Dedifferentiated amniotic fluid mesenchymal stem cell (primary cell): ENCODE data around the gene MBLAC1.
A peak's percentile ranks its signal among the peaks of the same experiment; 100 is the strongest.

Source experiments
- DNase-seq: peaks from one replicate; pipeline ENCODE4 v3.0.0-alpha.2; 2016; ENCODE audit errors: extremely low spot score

MBLAC1 gene

DNA sequence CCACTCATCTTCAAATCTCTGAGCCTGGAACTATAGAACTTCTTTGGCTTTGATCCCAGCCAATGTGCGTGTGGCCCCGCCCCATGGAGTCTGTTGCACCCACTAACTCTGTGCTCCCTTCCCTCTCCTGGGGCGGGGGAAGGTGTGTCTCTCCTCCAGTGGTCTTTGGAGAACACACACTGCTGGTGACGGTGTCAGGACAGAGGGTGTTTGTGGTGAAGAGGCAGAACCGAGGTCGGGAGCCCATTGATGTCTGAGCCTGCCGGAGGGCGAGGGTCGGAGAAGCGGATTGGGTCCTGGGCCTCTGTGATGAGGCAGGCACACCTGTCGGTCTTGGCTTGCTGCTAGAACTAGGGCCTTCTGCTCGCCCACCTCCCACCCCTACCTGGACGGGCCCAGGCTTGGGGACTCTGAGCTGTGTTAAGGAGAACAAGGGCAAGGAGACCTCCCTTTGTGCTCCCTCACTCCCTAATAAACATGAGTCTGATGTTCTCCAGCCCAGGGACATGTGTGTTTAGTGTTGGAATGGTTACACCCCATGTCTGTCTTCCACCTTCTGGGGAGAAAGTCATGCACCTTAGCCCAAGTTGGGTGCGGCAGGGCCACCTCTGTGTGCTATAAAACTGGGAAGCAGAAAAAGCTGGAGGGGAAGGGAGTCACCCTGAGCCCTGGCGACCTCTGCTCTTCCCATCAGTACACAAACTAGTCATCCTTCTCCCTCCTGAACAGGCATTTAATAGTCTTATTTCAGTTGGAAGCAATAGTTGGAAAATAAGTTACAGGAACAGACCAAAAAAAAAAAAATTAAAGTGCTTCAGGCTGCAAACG is 27.2 kb downstream of the MBLAC1 start:
- DNase-seq = no peak

DNA sequence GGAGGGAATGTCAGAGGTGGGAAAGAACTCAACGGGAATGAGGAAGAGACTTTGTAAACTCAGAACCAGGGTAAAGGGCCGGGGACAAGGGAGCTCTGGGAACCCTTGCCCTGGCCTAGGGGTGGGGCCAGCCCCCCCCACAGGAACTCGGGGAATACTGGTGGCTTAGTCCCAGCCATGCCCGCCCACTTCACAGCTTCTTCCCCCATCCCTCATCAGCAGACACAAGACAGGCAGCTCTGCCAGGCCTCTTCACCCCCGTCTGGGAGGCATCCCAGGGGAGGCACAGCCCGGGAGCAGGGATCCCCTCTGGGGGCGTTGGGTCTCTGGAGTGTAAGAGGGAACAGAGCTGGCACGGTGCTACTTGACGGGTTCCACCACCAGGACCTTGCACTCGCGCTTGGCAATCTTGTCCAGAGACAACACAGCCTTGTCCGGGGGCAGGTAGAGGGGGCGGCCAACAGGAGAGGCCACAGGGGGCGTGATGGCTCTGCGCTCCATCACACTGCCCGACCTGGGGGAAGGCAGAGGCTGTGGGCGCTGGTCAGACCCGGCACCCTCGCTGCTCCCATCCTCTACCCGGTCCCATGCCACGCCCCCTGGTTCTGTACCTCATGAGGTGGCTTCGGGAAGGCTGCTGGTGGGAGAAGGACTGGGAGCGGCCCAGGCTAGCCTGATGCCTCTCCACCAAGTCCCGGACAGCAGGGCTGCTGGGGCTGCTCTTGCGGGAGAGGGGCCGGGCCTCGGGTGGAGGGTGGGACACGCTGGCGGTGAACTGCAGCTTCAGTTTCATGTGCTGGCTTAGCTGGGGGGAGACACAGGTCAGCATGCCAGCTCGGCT is 28.1 kb downstream of the MBLAC1 start:
- DNase-seq = no peak

DNA sequence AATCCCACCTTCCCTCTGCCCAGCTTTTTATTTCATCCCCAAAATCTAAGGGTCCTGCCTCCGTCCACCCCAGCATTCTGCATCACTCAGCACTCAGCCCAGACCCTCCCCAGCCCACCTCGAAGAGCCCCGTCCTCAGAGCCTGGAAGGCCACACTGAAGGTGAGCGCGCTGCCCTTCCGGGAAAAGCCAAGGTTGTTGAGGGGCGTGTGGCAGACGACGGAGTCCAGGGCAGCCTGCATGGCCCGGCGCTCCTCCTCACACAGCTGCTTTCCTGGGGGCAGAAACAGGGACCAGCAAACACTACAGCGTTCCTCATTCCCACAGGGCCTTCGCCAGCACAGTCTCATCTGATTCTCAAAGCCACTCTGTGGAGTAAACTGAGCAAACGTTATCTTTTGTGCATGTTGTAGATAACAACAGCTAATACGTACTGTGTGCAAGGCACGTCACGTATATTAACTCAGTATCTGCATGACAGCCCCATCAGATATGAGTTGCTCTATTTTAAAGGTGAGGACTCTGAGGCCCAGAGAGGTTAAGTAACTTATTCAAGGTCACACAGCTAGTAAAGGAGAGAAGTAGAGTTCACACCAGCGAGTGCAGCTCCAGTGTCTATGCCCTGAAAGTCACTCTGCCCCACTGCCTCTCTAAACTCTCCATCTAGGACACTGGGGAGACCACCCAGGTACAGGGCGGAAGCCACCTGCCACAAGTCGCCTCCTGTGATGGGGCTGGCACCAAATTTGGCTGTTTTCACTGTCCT is 29.0 kb downstream of the MBLAC1 start:
- no peak for DNase-seq

DNA sequence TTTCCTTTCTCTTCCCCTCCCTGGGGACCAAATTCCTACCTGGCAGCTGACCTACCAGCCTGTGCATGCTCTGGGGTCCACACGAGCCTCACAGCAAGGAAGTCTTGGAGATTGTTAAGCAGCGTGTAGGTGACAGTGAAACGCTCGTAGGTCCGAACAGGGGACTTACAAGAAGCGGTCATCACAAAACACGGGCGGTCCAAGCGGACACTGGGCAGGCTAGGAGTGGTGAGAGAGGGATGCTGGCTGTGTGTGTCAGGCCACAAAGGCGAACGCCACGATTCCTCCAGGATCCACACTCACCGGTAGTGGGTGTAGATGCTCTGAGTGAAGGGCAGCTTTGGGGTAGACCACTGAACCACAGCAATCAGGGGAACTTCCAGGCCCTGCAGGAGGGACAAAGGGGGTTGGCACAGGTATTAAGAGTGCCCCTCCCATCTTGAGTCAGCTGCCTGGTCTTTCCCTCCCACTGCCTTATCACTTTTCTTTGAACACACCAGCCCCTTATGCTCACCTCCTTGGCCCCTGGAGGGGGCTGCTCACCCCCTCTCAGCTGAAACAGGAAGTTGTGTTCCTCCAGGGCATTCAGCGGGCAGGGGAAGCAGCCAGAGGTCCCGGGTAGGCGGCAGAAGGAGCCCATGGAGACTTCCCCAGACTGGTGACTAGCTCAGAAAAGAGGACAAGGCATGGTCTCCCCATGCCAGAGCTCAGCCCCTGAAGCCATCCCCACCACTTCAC is 29.7 kb downstream of the MBLAC1 start:
- no peak for DNase-seq

DNA sequence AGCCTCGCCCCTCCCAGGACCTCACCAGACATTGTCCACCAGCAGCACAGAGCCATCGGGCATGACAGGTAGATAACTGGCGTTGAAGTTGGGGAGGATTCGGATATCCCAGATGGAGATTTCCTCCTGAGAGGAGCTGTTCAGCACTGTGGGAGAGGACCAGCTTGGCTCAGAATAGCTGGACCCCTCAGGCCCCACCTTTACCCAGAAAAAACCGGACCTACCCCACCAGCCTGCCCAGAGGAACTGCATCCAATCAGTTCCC is 30.2 kb downstream of the MBLAC1 start:
- no peak for DNase-seq

DNA sequence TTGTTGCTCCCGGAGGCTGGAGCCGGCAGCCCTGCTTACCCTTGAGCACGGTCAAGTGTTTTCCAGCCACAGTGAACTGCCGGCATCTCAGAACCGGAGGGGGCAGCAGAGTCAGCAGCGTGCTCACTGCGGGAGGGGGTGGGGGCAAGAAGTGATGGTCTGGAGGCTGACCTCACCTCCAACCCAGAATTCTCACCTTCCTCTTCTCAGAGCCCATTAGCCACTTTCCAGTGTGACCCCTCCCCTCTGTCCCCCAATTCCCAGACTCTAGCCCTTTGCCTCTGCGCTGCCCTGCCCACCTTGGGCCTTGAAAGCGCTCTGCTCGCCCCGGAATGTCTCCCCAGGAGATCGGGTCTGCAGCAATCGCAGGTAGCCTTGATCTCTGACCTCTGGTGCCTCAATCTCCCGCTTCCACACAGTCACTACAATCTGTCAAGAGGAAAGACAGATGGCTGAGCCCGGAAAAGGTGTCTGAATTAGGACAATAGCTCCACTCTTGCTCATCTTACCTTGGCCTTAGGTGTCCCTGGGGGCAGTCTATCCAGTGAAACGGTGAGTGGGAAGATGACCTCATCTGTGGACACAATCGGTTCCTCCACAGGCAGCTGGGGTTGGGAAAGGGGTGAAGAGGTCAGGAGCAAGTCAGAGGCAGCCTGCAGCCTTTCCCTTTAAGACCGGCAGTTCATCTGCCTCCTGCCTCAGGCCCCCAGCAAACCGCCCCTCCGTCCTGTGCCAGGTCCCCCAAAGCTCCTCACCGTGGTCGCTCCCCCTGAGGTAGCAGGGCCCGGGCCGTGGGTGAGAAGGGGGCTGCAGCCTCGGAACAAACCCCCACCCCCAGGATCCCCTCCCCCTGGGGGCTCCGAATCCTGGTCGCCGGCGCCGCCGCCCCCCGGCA is 30.8 kb downstream of the MBLAC1 start:
- no peak for DNase-seq

DNA sequence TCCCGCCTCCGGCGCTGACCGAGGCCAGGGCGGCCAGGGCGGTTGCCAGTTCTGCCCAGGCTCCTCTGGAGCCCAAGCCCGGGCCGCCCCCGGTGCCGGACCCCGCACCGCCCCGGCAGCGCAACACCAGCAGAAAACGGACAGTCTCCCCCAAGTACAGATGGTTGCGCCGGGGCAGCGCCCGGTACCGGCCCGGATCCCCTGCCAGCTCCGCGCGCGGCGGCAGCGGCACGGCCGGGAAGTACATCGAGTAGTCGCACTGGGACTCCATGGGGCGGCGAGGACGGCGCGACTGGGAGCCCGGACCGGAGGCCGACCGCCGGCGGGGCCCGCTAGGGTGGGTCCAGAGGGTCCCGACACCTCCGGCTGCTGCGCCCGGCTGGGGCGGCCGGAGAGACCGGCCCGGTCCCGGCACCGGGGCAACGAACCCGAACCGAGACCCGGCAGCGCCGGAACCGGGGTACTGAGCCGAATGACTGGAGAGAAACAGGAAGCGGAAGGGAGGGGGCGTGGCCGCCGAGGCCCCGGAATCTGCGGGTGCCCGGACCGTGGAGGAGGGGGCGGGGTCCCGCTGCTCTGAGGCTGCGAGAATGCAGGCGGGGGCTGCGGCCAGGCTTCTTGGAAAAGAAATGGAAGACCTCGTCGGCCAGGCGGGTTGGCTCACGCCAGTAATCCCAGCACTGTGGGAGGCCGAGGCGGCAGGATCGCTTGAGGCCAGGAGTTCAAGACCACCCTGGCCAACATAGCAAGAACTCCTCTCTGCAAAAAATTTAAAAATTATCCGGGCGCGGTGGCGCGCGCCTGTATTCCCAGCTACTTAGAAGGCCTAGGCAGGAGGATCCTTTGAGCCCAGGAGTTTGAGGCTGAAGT is 31.7 kb downstream of the MBLAC1 start, which contains the start of gene TRAPPC14:
TSS of gene TRAPPC14 (minus strand) at position 495 of the 870 bp plus-strand sequence. CDS start at position 271, 224 bp downstream.
- peak; percentile 61 for DNase-seq

DNA sequence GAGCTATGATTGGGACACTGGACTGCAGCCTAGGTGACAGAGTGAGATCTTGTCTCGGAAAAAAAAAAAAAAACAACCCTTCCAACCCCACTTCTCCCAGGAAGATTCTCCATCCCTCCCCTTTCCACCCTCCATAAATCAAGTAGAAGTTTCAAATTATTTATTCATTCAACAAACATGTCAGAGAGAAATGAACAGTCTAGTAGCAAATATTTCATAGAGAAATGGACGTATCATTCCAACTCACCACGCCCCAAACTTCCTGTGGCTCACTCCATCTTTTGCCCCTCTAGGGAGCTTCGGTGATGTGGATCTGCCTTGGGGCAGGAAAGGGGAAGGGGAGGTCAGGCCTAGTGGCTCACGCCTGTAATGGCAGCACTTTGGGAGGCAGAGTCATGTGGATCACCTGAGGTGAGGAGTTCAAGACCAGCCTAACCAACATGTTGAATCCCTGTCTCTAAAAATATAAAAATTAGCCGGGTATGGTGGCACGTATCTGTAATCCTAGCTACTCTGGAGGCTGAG is 32.4 kb downstream of the MBLAC1 start:
- no peak for DNase-seq

DNA sequence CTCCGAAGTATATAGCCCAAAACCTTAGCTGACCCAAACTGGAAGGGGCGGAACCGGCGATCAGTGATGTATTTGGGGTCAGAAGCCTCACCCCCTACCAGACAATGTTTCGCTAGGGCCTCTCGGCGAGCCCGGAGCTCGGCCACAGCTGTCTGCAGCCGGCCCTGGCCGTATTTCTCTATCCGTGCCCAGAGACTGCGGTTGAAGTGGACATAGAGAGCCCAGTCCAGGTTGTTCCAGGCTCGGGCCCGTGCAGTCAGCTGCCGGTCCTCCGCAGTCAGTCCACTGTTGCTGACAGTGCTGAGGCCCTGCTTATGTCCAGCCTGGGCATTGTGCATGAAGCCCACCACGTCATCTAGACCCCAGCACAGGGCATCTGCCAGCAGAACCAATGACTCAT is 33.3 kb downstream of the MBLAC1 start:
- DNase-seq = no peak

DNA sequence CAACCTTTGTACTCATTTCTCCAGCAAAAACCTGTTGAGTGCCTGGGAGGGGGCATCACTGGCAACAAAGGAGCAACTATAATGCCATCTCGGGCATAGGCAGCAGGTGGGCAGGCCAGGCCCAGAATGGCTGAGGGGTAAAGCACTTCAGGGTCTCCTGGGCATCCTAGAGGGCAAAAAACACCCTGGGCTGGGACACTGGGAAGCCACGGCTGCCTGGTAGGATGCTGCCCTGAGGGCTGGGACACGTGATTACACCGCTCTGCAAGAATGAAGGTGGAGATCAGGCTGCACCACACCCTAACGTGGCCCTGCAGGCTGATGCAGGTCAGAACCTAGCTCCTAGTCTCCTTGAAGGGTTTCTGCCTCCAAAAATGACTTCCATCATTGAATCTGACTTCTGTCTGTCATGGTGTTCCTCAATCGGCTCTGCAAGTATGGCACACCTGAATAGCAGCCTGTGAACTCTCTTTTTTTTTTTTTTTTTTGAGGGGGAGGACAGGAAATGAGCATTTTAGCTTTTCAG is 36.3 kb downstream of the MBLAC1 start:
- no peak for DNase-seq

DNA sequence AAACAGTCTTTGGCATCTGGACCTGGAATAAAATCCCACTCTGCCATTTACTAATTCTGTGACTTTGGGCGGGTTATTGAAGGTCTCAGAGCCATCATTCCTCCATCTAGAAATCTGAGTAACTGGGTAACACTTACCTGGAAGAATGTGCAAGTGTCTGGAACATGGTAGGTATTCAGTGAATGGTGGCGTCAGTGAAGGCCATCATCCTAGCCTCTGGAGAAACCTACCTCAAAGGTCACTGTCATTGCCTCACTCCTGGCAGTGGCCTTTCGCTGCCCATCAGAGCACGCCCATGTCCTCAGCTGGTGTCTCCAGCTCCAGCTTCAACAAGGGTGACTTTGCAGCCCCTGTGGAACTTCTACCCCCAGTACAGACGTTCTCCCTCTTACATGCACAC is 37.1 kb downstream of the MBLAC1 start:
- DNase-seq = no peak

DNA sequence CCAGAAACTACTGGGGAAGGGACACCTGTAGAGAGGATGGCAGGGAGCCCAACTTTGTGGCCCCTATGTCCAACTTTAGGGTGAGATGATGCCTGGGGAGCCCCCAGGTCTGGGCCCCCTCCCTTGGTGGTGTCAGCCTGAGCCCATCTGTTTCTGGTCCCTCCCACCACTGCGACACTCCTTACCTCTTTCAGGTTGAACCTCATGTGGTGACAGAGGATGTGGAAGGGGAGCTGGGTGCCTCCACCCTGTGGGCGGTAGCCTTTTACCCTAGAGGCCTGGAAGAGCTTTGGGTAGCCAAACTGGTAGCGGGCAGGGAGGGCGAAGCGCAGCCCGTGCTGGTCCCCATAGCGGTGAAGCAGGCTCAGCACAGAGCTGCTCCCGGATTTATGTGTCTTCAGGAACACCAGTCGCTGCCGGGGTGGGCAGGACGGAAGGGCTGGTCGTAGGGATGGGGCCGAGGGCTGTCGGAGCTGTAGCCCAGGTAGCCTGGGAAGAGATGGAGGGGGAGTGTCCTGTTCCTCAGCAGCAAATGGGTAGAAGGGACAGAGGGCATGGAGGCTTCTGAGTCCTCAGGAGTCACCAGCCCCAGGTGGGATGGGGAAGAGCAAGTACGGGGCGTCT is 39.7 kb downstream of the MBLAC1 start:
- DNase-seq = no peak

DNA sequence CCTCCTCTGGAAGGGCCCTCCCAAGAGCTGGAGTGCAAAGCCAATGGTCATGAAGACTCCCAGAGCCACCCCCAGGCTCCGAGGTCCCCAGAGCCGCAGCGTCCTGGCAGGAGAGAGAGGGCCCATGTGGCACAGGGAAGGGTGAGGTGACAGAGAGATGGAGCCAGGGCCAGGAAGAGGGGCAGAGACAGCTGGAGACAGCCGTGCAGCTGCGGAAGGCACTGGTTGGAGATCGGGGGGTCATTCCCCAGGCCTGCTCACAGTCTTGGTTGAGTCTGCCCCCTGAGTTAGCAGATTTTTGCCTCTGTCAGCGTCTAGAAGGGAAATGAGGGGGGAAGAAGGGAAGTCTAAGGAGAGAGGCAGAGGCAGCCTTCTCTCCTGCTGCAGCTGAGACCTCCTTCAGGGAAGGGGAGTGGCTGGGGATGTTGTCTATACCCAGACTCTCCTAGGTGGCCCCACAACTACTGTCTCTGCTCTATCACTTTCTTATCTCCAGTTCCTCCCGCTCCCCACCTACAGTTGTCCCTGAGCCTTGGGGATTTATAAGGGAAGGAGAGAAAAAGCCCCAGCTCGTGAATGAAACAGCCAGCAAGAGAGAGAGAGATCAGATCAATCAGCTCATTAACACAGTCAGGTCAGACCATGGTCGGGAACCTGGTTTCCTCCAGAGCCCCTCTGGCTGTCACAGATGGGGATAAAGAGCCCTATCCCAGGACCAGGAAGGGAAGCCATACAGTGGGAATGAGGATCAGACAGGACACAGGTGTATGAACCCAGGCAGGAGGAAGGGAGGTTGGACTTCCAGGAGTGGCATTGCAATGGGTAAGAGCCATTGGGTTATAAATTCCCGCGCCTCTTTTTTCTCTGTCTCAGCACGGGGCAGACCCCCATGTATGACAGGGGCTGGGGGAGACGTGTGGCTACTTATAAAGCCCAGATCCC is 40.5 kb downstream of the MBLAC1 start:
- DNase-seq = no peak

DNA sequence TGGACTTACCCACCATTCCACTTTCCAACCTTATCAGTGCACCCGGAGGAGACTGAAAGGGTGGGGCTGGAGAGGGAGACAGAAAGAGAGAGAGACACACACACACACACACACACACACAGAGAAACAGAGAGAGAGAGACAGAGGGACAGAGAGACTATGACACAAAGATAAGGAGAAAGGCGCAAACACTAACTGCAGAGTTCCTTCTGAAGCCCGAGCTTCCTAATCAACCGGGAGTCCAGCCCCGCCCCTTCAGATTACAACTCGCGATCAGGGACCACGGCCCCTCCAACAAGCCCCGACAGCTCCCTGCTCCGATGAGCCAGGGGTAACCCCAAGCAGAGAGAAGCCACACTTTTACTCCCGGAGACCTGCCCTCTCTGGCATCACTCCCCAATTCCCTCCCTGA is 41.2 kb downstream of the MBLAC1 start:
- DNase-seq = no peak

DNA sequence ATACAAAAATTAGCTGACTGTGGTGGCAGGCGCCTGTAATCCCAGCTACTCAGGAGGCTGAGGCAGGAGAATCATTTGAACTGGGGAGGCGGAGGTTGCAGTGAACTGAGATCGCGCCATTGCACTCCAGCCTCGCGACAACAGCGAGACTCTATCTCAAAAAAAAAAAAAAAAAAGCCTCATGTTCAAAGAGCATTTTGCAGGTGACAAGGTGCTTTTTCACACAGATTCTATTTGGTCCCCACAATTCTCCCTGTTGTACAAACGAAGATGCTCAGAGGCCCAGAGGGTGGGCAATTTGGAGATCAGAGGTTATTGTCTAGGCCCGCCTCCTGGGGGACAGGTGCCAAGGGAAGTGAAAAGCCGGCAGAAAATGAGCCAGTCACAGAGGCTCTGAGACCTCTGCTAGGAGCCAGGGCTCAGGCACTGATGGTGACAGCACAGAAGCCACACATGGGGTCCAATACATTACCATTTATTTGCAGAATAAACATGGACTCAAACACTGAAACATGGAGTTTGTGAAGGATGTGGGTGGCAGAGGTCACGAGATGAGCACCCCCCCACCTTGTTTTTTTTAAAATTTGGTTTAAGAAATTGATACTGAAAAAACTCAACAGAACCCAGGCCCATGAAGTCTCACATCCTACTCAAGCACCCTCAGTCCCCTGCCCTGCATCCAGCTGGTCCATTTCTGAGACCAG is 42.5 kb downstream of the MBLAC1 start:
- DNase-seq = no peak

DNA sequence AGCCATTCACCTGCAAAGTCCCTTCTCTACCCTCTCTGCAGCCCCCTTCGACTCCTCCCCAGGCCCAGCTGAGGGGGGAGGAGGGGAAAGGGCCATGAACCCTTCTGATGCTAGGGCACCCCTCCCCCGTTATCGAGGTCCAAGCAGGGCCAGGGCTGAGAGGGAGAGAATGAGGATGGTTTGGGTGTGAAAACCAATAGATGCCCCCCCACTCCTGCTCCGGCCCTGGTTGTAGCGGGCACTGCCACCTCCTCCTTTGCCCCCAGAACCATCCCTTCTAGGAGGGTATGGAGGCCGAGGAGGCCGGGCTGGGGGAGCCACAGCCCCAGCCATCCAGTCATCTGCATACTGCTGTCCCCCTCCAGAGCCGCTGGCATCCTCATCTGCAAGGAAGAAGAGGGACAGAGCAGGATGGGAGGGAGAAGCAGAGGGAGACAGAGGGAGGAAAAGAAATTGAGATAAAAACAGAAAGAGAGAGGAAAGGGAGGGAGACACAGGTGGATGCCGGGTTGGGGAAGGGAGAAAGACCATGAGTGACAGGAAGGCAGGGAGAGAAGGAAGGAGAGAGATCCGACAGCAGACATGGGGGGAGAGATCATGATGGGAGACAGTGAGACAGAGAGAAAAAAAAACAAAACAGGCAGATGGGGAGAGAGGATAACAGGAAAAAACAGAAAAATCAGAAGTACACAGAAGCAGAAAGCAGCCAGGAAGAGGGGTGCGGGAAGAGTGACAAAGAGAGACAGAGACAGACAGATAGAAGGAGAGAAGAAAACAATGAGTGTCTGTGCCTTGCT is 43.5 kb downstream of the MBLAC1 start:
- DNase-seq = no peak
